ENCODE results near the gene RHBDF1.
A peak's percentile ranks its signal among the peaks of the same experiment; 100 is the strongest.

Gene RHBDF1, protein sequence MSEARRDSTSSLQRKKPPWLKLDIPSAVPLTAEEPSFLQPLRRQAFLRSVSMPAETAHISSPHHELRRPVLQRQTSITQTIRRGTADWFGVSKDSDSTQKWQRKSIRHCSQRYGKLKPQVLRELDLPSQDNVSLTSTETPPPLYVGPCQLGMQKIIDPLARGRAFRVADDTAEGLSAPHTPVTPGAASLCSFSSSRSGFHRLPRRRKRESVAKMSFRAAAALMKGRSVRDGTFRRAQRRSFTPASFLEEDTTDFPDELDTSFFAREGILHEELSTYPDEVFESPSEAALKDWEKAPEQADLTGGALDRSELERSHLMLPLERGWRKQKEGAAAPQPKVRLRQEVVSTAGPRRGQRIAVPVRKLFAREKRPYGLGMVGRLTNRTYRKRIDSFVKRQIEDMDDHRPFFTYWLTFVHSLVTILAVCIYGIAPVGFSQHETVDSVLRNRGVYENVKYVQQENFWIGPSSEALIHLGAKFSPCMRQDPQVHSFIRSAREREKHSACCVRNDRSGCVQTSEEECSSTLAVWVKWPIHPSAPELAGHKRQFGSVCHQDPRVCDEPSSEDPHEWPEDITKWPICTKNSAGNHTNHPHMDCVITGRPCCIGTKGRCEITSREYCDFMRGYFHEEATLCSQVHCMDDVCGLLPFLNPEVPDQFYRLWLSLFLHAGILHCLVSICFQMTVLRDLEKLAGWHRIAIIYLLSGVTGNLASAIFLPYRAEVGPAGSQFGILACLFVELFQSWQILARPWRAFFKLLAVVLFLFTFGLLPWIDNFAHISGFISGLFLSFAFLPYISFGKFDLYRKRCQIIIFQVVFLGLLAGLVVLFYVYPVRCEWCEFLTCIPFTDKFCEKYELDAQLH

DNA sequence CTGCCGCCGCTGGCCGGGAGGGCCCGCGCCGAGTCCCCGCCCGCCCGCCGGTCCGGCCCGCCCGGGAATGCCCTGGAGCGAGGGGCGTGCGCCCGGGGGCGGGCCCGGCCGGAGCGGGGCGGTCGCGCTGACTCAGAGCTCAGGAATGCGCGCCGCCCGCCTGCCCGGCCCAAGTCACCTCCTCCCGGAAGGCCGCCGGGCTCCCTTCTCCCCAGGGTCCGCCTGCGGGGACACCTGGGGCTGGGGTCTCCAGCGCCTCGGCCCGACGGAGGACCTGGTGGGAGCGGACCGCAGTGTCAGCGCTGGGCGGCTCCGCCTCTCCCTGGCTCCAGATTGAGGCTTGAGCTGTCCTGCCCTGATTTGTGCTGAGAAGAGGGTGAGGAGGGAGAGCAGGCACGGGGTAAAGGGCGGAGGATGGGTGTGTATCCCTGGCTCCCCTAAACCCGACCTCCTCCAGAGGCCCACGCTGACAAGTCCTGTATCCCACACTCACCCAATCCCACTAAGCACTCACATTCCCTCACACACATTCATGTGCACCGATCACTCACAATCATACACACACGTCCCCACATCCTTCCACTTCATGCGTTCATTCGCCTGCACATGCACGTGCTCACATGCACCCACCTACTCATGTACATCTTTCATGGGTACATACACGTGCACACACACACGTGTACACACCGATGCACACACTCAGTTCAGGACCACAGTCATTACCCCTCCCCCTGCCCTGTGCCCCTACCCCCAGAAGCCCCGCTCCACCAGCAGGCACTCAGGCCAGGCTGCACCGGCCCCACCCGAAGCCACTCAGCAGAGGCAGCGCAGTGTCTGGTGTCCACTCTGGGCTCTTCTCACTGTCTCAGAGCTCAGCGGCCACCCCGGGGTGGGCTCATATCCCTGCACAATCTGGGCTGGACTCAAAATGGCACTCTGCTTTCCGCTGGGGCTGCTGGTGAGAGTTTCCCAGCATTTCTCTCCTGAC is at the start of gene RHBDF1:
Gene RHBDF1 (minus strand): TSS at position 71 of the 988 bp plus-strand sequence. CDS start 7,616 bp downstream, outside the sequence.
- peak within 1 kb of the TSS; percentile 85 to 89 for H3K4me3 ChIP-seq
- no peaks in the 10 kb centered on the region for H3K9me3 ChIP-seq
- peaks cover 13 to 85% (median 82%) of the 10 kb centered on the region in 4 donors for H3K4me1 ChIP-seq
- intact Hi-C loops (cut with DNase I; ENCODE audit: low total_unique reads): no loop called here
- TF ChIP-seq, protein P1, sequence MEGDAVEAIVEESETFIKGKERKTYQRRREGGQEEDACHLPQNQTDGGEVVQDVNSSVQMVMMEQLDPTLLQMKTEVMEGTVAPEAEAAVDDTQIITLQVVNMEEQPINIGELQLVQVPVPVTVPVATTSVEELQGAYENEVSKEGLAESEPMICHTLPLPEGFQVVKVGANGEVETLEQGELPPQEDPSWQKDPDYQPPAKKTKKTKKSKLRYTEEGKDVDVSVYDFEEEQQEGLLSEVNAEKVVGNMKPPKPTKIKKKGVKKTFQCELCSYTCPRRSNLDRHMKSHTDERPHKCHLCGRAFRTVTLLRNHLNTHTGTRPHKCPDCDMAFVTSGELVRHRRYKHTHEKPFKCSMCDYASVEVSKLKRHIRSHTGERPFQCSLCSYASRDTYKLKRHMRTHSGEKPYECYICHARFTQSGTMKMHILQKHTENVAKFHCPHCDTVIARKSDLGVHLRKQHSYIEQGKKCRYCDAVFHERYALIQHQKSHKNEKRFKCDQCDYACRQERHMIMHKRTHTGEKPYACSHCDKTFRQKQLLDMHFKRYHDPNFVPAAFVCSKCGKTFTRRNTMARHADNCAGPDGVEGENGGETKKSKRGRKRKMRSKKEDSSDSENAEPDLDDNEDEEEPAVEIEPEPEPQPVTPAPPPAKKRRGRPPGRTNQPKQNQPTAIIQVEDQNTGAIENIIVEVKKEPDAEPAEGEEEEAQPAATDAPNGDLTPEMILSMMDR (IDR thresholded peaks at IDR 0.05): no peak
- H3K27ac ChIP-seq: peak within 1 kb of the TSS; percentile 93 to 100
- H3K27me3 ChIP-seq: no peaks in the 10 kb centered on the region
- no peak for DNase-seq
- no peaks in the 10 kb centered on the region for H3K36me3 ChIP-seq

DNA sequence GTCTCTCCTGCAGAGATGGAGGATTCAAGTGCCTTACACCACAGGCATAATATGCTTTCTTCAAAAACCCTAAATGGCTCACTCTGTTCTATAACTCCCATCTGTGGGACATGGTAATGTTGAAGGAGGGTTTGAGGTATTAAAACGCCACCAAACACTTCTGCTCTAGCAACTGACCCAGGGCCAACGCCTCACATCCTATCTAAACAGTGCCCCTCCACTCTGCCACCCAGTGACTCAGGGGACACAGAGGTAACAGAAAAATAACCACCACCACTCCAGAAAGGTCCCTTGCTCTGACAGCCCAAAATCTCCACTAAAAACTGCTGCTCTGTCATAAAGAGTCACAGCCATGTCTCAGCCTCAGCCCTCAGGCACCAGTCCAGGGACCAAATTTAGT is 48.3 kb upstream of the RHBDF1 start:
- TF ChIP-seq, protein P1 (IDR thresholded peaks at IDR 0.05): no peak
- Histone ChIP-seq H3K27me3 (no peaks in the 10 kb centered on the region), H3K36me3 (peaks cover 0 to 39% (median 12%) of the 10 kb centered on the region in 3 donors), H3K9me3 (no peaks in the 10 kb centered on the region), H3K27ac (peak overlapping the region in 1 of 2 donors; percentile 2), H3K4me1 (peaks cover 0 to 5% (median 0%) of the 10 kb centered on the region in 4 donors), H3K4me3 (no peak overlapping the region)
- intact Hi-C loops (cut with DNase I; ENCODE audit: low total_unique reads): no loop called here
- no peak for DNase-seq

DNA sequence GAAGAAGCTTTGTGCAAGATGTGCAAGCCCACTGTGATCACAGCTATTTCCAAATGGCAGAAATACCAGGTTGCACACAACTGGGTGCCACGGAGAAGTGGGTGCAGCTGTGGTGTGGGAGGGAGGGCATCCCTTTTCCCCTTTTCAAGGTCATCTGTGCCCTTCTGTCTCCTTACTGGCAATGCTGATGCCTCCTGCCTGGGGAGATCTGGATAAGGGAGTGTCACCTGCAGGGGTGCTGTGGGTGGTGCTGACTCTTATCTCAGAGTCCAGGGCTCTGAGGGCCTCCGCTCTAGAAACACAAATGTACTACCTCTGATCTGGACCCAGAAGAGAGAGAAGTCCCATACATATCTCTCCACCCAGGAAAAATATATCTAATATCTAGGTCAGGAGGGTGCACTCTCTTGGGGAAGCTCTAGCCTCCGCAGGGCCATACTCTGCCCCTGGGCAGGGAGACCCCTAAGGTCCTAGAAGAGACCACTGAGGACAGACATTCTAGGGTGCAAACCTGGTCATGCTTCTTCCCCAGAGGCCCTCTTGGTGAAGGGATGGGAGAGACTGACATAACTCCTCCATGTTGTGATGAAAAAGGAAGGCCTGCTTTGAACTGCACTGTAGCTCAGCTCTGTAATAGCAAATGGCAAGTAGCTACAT is 47.5 kb upstream of the RHBDF1 start:
- TF ChIP-seq, protein P1 (IDR thresholded peaks at IDR 0.05): no peak
- intact Hi-C loops (cut with DNase I; ENCODE audit: low total_unique reads): no loop called here

DNA sequence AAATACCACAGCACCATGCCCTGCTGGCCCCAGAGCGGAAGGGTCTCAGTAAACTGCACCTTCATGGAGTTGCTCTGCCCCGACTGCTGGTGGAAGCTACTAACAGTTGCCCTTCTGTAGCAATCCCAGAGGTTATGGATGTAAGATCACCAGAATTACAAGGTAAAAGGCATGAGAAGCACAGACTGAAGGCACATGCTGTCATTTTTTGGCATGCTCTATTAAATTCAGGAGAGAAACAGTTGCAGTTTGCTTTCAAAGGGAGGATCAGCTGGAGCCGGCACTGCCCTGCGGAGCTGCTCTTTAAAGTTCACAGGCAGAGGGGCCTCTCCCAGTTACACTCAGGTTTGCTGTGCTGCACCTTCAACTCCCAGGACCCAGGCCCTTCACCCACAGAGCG is 46.9 kb upstream of the RHBDF1 start:
- no peak overlapping the region for H3K27ac ChIP-seq
- peaks cover 0 to 48% (median 12%) of the 10 kb centered on the region in 3 donors for H3K36me3 ChIP-seq
- H3K4me1 ChIP-seq: peaks cover 0 to 5% (median 0%) of the 10 kb centered on the region in 4 donors
- H3K27me3 ChIP-seq: no peaks in the 10 kb centered on the region
- intact Hi-C loops (cut with DNase I; ENCODE audit: low total_unique reads): no loop called here
- H3K9me3 ChIP-seq: no peaks in the 10 kb centered on the region
- DNase-seq: no peak
- H3K4me3 ChIP-seq: no peak overlapping the region
- TF ChIP-seq, protein P1 (IDR thresholded peaks at IDR 0.05): no peak

More for the DNA sequence above, 47.5 kb upstream of the RHBDF1 start:
- Histone ChIP-seq H3K27ac (no peak overlapping the region), H3K27me3 (no peaks in the 10 kb centered on the region), H3K4me1 (peaks cover 0 to 5% (median 0%) of the 10 kb centered on the region in 4 donors), H3K4me3 (no peak overlapping the region), H3K36me3 (peaks cover 0 to 46% (median 12%) of the 10 kb centered on the region in 3 donors), H3K9me3 (no peaks in the 10 kb centered on the region)
- no peak for DNase-seq

All from tibial artery (tissue), 4 donors.